ENCODE measurements around the gene MPPED1.
A peak's percentile ranks its signal among the peaks of the same experiment; 100 is the strongest.

Gene MPPED1

GRCh38 chr22:43411869-43412807, at the start of gene MPPED1:
TSS of gene MPPED1 (plus strand) at chr22:43412014. CDS start at chr22:43424986, 12,972 bp downstream.
- peak; percentile 14 for DNase-seq

- DNase-seq = no peak
These were observed 48.3 kb upstream of the MPPED1 start for GRCh38 chr22:43363315-43364168.

GRCh38 chr22:43364169-43364435, 47.7 kb upstream of the MPPED1 start:
- no peak for DNase-seq

- DNase-seq = no peak
These were observed 45.9 kb upstream of the MPPED1 start for GRCh38 chr22:43365715-43366440.

GRCh38 chr22:43370036-43370435, 41.8 kb upstream of the MPPED1 start:
- DNase-seq = no peak

GRCh38 chr22:43375951-43376455, 35.8 kb upstream of the MPPED1 start:
- DNase-seq = no peak

GRCh38 chr22:43376765-43377547, 34.9 kb upstream of the MPPED1 start:
- DNase-seq = no peak

GRCh38 chr22:43377548-43377895, 34.3 kb upstream of the MPPED1 start:
- DNase-seq = no peak

GRCh38 chr22:43377896-43378704, 33.7 kb upstream of the MPPED1 start:
- no peak for DNase-seq

GRCh38 chr22:43381693-43382092, 30.1 kb upstream of the MPPED1 start:
- DNase-seq = no peak

GRCh38 chr22:43384863-43385262, 27.0 kb upstream of the MPPED1 start:
- no peak for DNase-seq

GRCh38 chr22:43385770-43386641, 25.8 kb upstream of the MPPED1 start:
- peak; percentile 72 for DNase-seq

- no peak for DNase-seq
These were observed 24.0 kb upstream of the MPPED1 start for GRCh38 chr22:43387815-43388214.

- peak; percentile 67 for DNase-seq
These were observed 23.4 kb upstream of the MPPED1 start for GRCh38 chr22:43388420-43388851.

- DNase-seq = no peak
These were observed 22.5 kb upstream of the MPPED1 start for GRCh38 chr22:43389227-43389836.

GRCh38 chr22:43390166-43390565, 21.6 kb upstream of the MPPED1 start:
- DNase-seq = no peak

- DNase-seq = no peak
These were observed 20.9 kb upstream of the MPPED1 start for GRCh38 chr22:43390872-43391271.

GRCh38 chr22:43391306-43391705, 20.5 kb upstream of the MPPED1 start:
- no peak for DNase-seq

- no peak for DNase-seq
These were observed 19.3 kb upstream of the MPPED1 start for GRCh38 chr22:43392385-43392989.

All from NCI-H345 (cell line).